GM12892 (cell line): ENCODE data around the gene ZNF319.

Experiments
- POLR2A ChIP-seq: IDR thresholded peaks from 2 replicates; pipeline ENCODE4 v1.6.1; 2011; ENCODE audit warnings: low read depth, low read length, control low read depth
- POLR2AphosphoS5 ChIP-seq: IDR thresholded peaks from 2 replicates; pipeline ENCODE4 v1.6.1; 2011; ENCODE audit warnings: low read depth, low read length, control low read depth

- no peak for TF ChIP-seq POLR2A
- TF ChIP-seq POLR2AphosphoS5: no peak
Measured at GRCh38 chr16:57944970-57945739, 55.3 kb downstream of the ZNF319 start.
